DMS 273 treated with DMSO at 0.1 percent for 48 hours (cell line): ENCODE data around the gene SNIP1.
A peak's percentile ranks its signal among the peaks of the same experiment; 100 is the strongest.
"Not testable (repeated sequence)": the region's sequence is repeated elsewhere in the genome, so short reads cannot be mapped to it uniquely, and the experiment has no call there.

Source experiments
- DNase-seq: peaks from one replicate; lab custom pipeline; 2025; lab: John Stamatoyannopoulos, UW

The SNIP1 gene

GRCh38 chr1:37559080-37559479 lies 5.0 kb upstream of the SNIP1 start:
- no peak for DNase-seq

- DNase-seq = no peak
Observed at GRCh38 chr1:37558411-37558810, 4.3 kb upstream of the SNIP1 start.

GRCh38 chr1:37557402-37557801 lies 3.3 kb upstream of the SNIP1 start:
- DNase-seq = no peak

GRCh38 chr1:37556712-37557196 lies 2.7 kb upstream of the SNIP1 start, which contains the start of gene DNALI1:
DNALI1 (plus strand) TSS chr1:37556940; CDS start chr1:37556995, 55 bp downstream.
- no peak for DNase-seq

GRCh38 chr1:37553598-37553926 lies 531 bp downstream of the SNIP1 start:
- no peak for DNase-seq

GRCh38 chr1:37549341-37549740 lies 4.8 kb downstream of the SNIP1 start:
- DNase-seq = no peak

GRCh38 chr1:37545019-37545418 lies 9.1 kb downstream of the SNIP1 start:
- no peak for DNase-seq

GRCh38 chr1:37544530-37544929 lies 9.6 kb downstream of the SNIP1 start:
- DNase-seq = no peak

- DNase-seq = no peak
Observed at GRCh38 chr1:37540036-37540785, 13.9 kb downstream of the SNIP1 start.

GRCh38 chr1:37539154-37539553 lies 14.9 kb downstream of the SNIP1 start:
- not testable (repeated sequence) for DNase-seq

GRCh38 chr1:37537378-37537777 lies 16.7 kb downstream of the SNIP1 start:
- DNase-seq = no peak

- DNase-seq = no peak
Observed at GRCh38 chr1:37533317-37534093, 20.6 kb downstream of the SNIP1 start.

- DNase-seq = not testable (repeated sequence)
Observed at GRCh38 chr1:37532418-37533156, 21.5 kb downstream of the SNIP1 start.

- not testable (repeated sequence) for DNase-seq
Observed at GRCh38 chr1:37529888-37530287, 24.2 kb downstream of the SNIP1 start.

- DNase-seq = no peak
Observed at GRCh38 chr1:37519613-37520012, 34.5 kb downstream of the SNIP1 start.

GRCh38 chr1:37518929-37519328 lies 35.2 kb downstream of the SNIP1 start:
- DNase-seq = not testable (repeated sequence)

- DNase-seq = not testable (repeated sequence)
Observed at GRCh38 chr1:37518241-37518640, 35.9 kb downstream of the SNIP1 start.

GRCh38 chr1:37517569-37517968 lies 36.5 kb downstream of the SNIP1 start:
- DNase-seq = no peak

GRCh38 chr1:37515185-37516034 lies 38.7 kb downstream of the SNIP1 start:
- no peak for DNase-seq

GRCh38 chr1:37514350-37515184 lies 39.5 kb downstream of the SNIP1 start, which contains the start of gene MEAF6:
MEAF6 (minus strand) TSS chr1:37514766; CDS start chr1:37514746, 20 bp downstream.
- DNase-seq = peak; percentile 36
